ENCODE measurements around the gene TGFB2. TPM values are rescaled to one million over a fixed set of nuclear protein-coding genes. Genes with fewer than 3 reads are reported as not detected.

The TGFB2 gene
- total RNA-seq, 1 experiment from 2014 or later = 1.2 TPM

- intact Hi-C loops (cut with micrococcal nuclease; ENCODE audit: unreplicated experiment) = no loop called here
- H3K4me1 ChIP-seq (ENCODE audit: insufficient read depth, low read length, poor library complexity, severe bottlenecking) = peaks cover 17% of the 10 kb centered on the region
- H3K36me3 ChIP-seq (ENCODE audit: insufficient read depth, low read length, poor library complexity, severe bottlenecking) = no peaks in the 10 kb centered on the region
- H3K4me3 ChIP-seq (ENCODE audit: low read depth, low read length, poor library complexity, severe bottlenecking) = no peak overlapping the region
- ChIA-PET CTCF (no interaction called here), POLR2A (ENCODE audit: low non-redundant PET) (no interaction called here)
- H3K27ac ChIP-seq (ENCODE audit: low read depth, low read length, poor library complexity, severe bottlenecking) = no peak overlapping the region
- DNase-seq (ENCODE audit: low spot score) = no peak
- TF ChIP-seq EZH2 (IDR thresholded peaks at IDR 0.05; ENCODE audit: borderline replicate concordance, low read depth, low read length, poor library complexity, severe bottlenecking) (no peak), CTCF (conservative IDR thresholded peaks at IDR 0.05; ENCODE audit: low read depth, low read length) (no peak)
- H3K27me3 ChIP-seq (replicated peaks; ENCODE audit: insufficient read depth, low read depth, low read length, poor library complexity) = no peaks in the 10 kb centered on the region
- no peaks in the 10 kb centered on the region for H3K9me3 ChIP-seq (ENCODE audit: low read depth, low read length, poor library complexity, severe bottlenecking)
- BruUV-seq (replicated peaks) = no TSS peak
Measured at GRCh38 chr1:218474128-218474527, 129.0 kb downstream of the TGFB2 start.

DNA sequence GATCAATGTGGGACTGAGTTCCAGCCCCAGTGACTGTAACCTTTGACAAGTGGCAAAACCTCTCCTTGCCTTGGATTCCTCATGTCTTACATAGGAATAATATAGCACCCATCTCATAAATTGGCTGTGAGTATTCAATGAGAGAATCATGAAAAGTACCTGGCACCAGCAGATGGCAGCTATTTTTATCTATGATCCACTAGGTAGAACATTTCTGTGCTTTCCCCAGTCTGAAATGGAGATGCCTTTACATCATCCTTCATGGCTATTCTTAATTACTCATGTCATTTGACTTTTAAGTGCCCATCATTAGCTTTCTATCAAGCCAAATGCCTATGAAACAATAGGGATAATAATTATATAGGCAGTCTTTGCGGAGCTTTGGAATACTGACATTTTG is 130.1 kb downstream of the TGFB2 start:
- CTCF ChIA-PET = no interaction called here
- POLR2A ChIA-PET (ENCODE audit: low non-redundant PET) = interaction anchor here (0.6 kb wide), 1 partner anchor 47 kb away, joined by 3 read pairs; no protein-coding TSS in a partner anchor
- DNase-seq (ENCODE audit: low spot score) = no peak
- H3K27ac ChIP-seq (ENCODE audit: low read depth, low read length, poor library complexity, severe bottlenecking) = no peak overlapping the region
- TF ChIP-seq EZH2 (IDR thresholded peaks at IDR 0.05; ENCODE audit: borderline replicate concordance, low read depth, low read length, poor library complexity, severe bottlenecking) (no peak), CTCF (conservative IDR thresholded peaks at IDR 0.05; ENCODE audit: low read depth, low read length) (no peak)
- no TSS peak for BruUV-seq (replicated peaks)
- H3K36me3 ChIP-seq (ENCODE audit: insufficient read depth, low read length, poor library complexity, severe bottlenecking) = no peaks in the 10 kb centered on the region
- peaks cover 20% of the 10 kb centered on the region for H3K4me1 ChIP-seq (ENCODE audit: insufficient read depth, low read length, poor library complexity, severe bottlenecking)
- no peaks in the 10 kb centered on the region for H3K9me3 ChIP-seq (ENCODE audit: low read depth, low read length, poor library complexity, severe bottlenecking)
- no peak overlapping the region for H3K4me3 ChIP-seq (ENCODE audit: low read depth, low read length, poor library complexity, severe bottlenecking)
- H3K27me3 ChIP-seq (replicated peaks; ENCODE audit: insufficient read depth, low read depth, low read length, poor library complexity) = no peaks in the 10 kb centered on the region
- intact Hi-C loops (cut with micrococcal nuclease; ENCODE audit: unreplicated experiment) = no loop called here

- Histone ChIP-seq H3K36me3 (ENCODE audit: insufficient read depth, low read length, poor library complexity, severe bottlenecking) (no peaks in the 10 kb centered on the region), H3K4me1 (ENCODE audit: insufficient read depth, low read length, poor library complexity, severe bottlenecking) (peaks cover 20% of the 10 kb centered on the region), H3K27me3 (replicated peaks; ENCODE audit: insufficient read depth, low read depth, low read length, poor library complexity) (no peaks in the 10 kb centered on the region), H3K4me3 (ENCODE audit: low read depth, low read length, poor library complexity, severe bottlenecking) (no peak overlapping the region), H3K27ac (ENCODE audit: low read depth, low read length, poor library complexity, severe bottlenecking) (no peak overlapping the region), H3K9me3 (ENCODE audit: low read depth, low read length, poor library complexity, severe bottlenecking) (no peaks in the 10 kb centered on the region)
- intact Hi-C loops (cut with micrococcal nuclease; ENCODE audit: unreplicated experiment) = no loop called here
- TF ChIP-seq CTCF (conservative IDR thresholded peaks at IDR 0.05; ENCODE audit: low read depth, low read length) (no peak), EZH2 (IDR thresholded peaks at IDR 0.05; ENCODE audit: borderline replicate concordance, low read depth, low read length, poor library complexity, severe bottlenecking) (no peak)
- no peak for DNase-seq (ENCODE audit: low spot score)
- CTCF ChIA-PET = no interaction called here
- POLR2A ChIA-PET (ENCODE audit: low non-redundant PET) = no interaction called here
- BruUV-seq (replicated peaks) = no TSS peak
Measured at GRCh38 chr1:218475699-218476098, 130.6 kb downstream of the TGFB2 start.

Data from A673 (cell line).